ENCODE data around the gene CD164. TPM values are rescaled to one million over a fixed set of nuclear protein-coding genes. Genes with fewer than 3 reads are reported as not detected.
A peak's percentile ranks its signal among the peaks of the same experiment; 100 is the strongest.
"Not testable (repeated sequence)": the region's sequence is repeated elsewhere in the genome, so short reads cannot be mapped to it uniquely, and the experiment has no call there.

CD164 gene
- total and polyA plus RNA-seq, 4 donors = 81.0 to 364 (median 150) TPM

- H3K27ac ChIP-seq (ENCODE audit: low read depth, low read length) = no peak overlapping the region
- no peaks in the 10 kb centered on the region for H3K4me1 ChIP-seq (ENCODE audit: control insufficient read depth, insufficient read depth, low read length)
- H3K9me3 ChIP-seq (ENCODE audit: control insufficient read depth, insufficient read depth, low read length) = no peaks in the 10 kb centered on the region
- H3K27me3 ChIP-seq (ENCODE audit: control insufficient read depth, insufficient read depth, low read length) = no peaks in the 10 kb centered on the region
- H3K4me3 ChIP-seq (ENCODE audit: low read depth, low read length) = no peak overlapping the region
- no CpG with 5 or more reads among the region's 3 CpGs for WGBS (ENCODE audit: insufficient coverage)
- no peaks in the 10 kb centered on the region for H3K36me3 ChIP-seq (ENCODE audit: control insufficient read depth, insufficient read depth, low read length)
- DNase-seq (ENCODE audit: low read depth in 4 of 6, low spot score in 6 of 6) = peak in 1 of 6 donors; percentile 26
Observed at GRCh38 chr6:109336221-109336961, 45.9 kb downstream of the CD164 start.

- not testable (repeated sequence) for H3K27ac ChIP-seq (ENCODE audit: low read depth, low read length); DNase-seq (ENCODE audit: low read depth in 4 of 6, low spot score in 6 of 6); H3K4me1 ChIP-seq (ENCODE audit: control insufficient read depth, insufficient read depth, low read length); H3K9me3 ChIP-seq (ENCODE audit: control insufficient read depth, insufficient read depth, low read length); H3K36me3 ChIP-seq (ENCODE audit: control insufficient read depth, insufficient read depth, low read length); H3K4me3 ChIP-seq (ENCODE audit: low read depth, low read length); H3K27me3 ChIP-seq (ENCODE audit: control insufficient read depth, insufficient read depth, low read length)
- WGBS (ENCODE audit: insufficient coverage) = no CpG with 5 or more reads among the region's 1 CpG
Observed at GRCh38 chr6:109333870-109334269, 48.4 kb downstream of the CD164 start.

- no peaks in the 10 kb centered on the region for H3K27me3 ChIP-seq (ENCODE audit: control insufficient read depth, insufficient read depth, low read length)
- H3K36me3 ChIP-seq (ENCODE audit: control insufficient read depth, insufficient read depth, low read length) = no peaks in the 10 kb centered on the region
- H3K4me1 ChIP-seq (ENCODE audit: control insufficient read depth, insufficient read depth, low read length) = no peaks in the 10 kb centered on the region
- H3K9me3 ChIP-seq (ENCODE audit: control insufficient read depth, insufficient read depth, low read length) = no peaks in the 10 kb centered on the region
- H3K4me3 ChIP-seq (ENCODE audit: low read depth, low read length) = no peak overlapping the region
- 70% methylated on average over 1 of the region's 2 CpGs for WGBS (ENCODE audit: insufficient coverage)
- no peak overlapping the region for H3K27ac ChIP-seq (ENCODE audit: low read depth, low read length)
- no peak for DNase-seq (ENCODE audit: low read depth in 4 of 6, low spot score in 6 of 6)
Observed at GRCh38 chr6:109332748-109333147, 49.5 kb downstream of the CD164 start.

- Histone ChIP-seq H3K27ac (ENCODE audit: low read depth, low read length) (no peak overlapping the region), H3K9me3 (ENCODE audit: control insufficient read depth, insufficient read depth, low read length) (no peaks in the 10 kb centered on the region), H3K36me3 (ENCODE audit: control insufficient read depth, insufficient read depth, low read length) (no peaks in the 10 kb centered on the region), H3K4me3 (ENCODE audit: low read depth, low read length) (no peak overlapping the region), H3K27me3 (ENCODE audit: control insufficient read depth, insufficient read depth, low read length) (no peaks in the 10 kb centered on the region), H3K4me1 (ENCODE audit: control insufficient read depth, insufficient read depth, low read length) (no peaks in the 10 kb centered on the region)
- DNase-seq (ENCODE audit: low read depth in 4 of 6, low spot score in 6 of 6) = no peak
Observed at GRCh38 chr6:109331081-109331480, 51.2 kb downstream of the CD164 start.

- Histone ChIP-seq H3K4me1 (ENCODE audit: control insufficient read depth, insufficient read depth, low read length) (no peaks in the 10 kb centered on the region), H3K4me3 (ENCODE audit: low read depth, low read length) (no peak overlapping the region), H3K27ac (ENCODE audit: low read depth, low read length) (no peak overlapping the region), H3K9me3 (ENCODE audit: control insufficient read depth, insufficient read depth, low read length) (no peaks in the 10 kb centered on the region), H3K36me3 (ENCODE audit: control insufficient read depth, insufficient read depth, low read length) (no peaks in the 10 kb centered on the region), H3K27me3 (ENCODE audit: control insufficient read depth, insufficient read depth, low read length) (no peaks in the 10 kb centered on the region)
- DNase-seq (ENCODE audit: low read depth in 4 of 6, low spot score in 6 of 6) = no peak
- 88% methylated on average over 1 of the region's 2 CpGs for WGBS (ENCODE audit: insufficient coverage)
Observed at GRCh38 chr6:109330263-109330662, 52.0 kb downstream of the CD164 start.

- no peak for DNase-seq (ENCODE audit: low read depth in 4 of 6, low spot score in 6 of 6)
- H3K27ac ChIP-seq (ENCODE audit: low read depth, low read length) = no peak overlapping the region
- no peaks in the 10 kb centered on the region for H3K9me3 ChIP-seq (ENCODE audit: control insufficient read depth, insufficient read depth, low read length)
- WGBS (ENCODE audit: insufficient coverage) = 53% methylated on average over 3 of the region's 4 CpGs
- no peaks in the 10 kb centered on the region for H3K36me3 ChIP-seq (ENCODE audit: control insufficient read depth, insufficient read depth, low read length)
- no peak overlapping the region for H3K4me3 ChIP-seq (ENCODE audit: low read depth, low read length)
- H3K27me3 ChIP-seq (ENCODE audit: control insufficient read depth, insufficient read depth, low read length) = no peaks in the 10 kb centered on the region
- H3K4me1 ChIP-seq (ENCODE audit: control insufficient read depth, insufficient read depth, low read length) = no peaks in the 10 kb centered on the region
Observed at GRCh38 chr6:109328629-109329028, 53.6 kb downstream of the CD164 start.

- Histone ChIP-seq H3K4me3 (ENCODE audit: low read depth, low read length) (no peak overlapping the region), H3K36me3 (ENCODE audit: control insufficient read depth, insufficient read depth, low read length) (no peaks in the 10 kb centered on the region), H3K27ac (ENCODE audit: low read depth, low read length) (no peak overlapping the region), H3K27me3 (ENCODE audit: control insufficient read depth, insufficient read depth, low read length) (no peaks in the 10 kb centered on the region), H3K9me3 (ENCODE audit: control insufficient read depth, insufficient read depth, low read length) (no peaks in the 10 kb centered on the region), H3K4me1 (ENCODE audit: control insufficient read depth, insufficient read depth, low read length) (no peaks in the 10 kb centered on the region)
- WGBS (ENCODE audit: insufficient coverage) = 100% methylated on average over 1 of the region's 1 CpG
- no peak for DNase-seq (ENCODE audit: low read depth in 4 of 6, low spot score in 6 of 6)
Observed at GRCh38 chr6:109327959-109328358, 54.3 kb downstream of the CD164 start.

GRCh38 chr6:109327491-109327890 lies 54.8 kb downstream of the CD164 start:
- Histone ChIP-seq H3K4me3 (ENCODE audit: low read depth, low read length) (no peak overlapping the region), H3K27ac (ENCODE audit: low read depth, low read length) (no peak overlapping the region), H3K27me3 (ENCODE audit: control insufficient read depth, insufficient read depth, low read length) (no peaks in the 10 kb centered on the region), H3K36me3 (ENCODE audit: control insufficient read depth, insufficient read depth, low read length) (no peaks in the 10 kb centered on the region), H3K9me3 (ENCODE audit: control insufficient read depth, insufficient read depth, low read length) (no peaks in the 10 kb centered on the region), H3K4me1 (ENCODE audit: control insufficient read depth, insufficient read depth, low read length) (no peaks in the 10 kb centered on the region)
- DNase-seq (ENCODE audit: low read depth in 4 of 6, low spot score in 6 of 6) = no peak
- WGBS (ENCODE audit: insufficient coverage) = 100% methylated on average over 2 of the region's 4 CpGs

GRCh38 chr6:109326351-109326750 lies 55.9 kb downstream of the CD164 start:
- WGBS (ENCODE audit: insufficient coverage) = 82% methylated on average over 3 of the region's 7 CpGs

GRCh38 chr6:109325400-109325801 lies 56.9 kb downstream of the CD164 start:
- no peak overlapping the region for H3K27ac ChIP-seq (ENCODE audit: low read depth, low read length)
- H3K9me3 ChIP-seq (ENCODE audit: control insufficient read depth, insufficient read depth, low read length) = no peaks in the 10 kb centered on the region
- 72% methylated on average over 8 of the region's 8 CpGs for WGBS (ENCODE audit: insufficient coverage)
- H3K4me3 ChIP-seq (ENCODE audit: low read depth, low read length) = no peak overlapping the region
- H3K36me3 ChIP-seq (ENCODE audit: control insufficient read depth, insufficient read depth, low read length) = no peaks in the 10 kb centered on the region
- no peaks in the 10 kb centered on the region for H3K4me1 ChIP-seq (ENCODE audit: control insufficient read depth, insufficient read depth, low read length)
- no peaks in the 10 kb centered on the region for H3K27me3 ChIP-seq (ENCODE audit: control insufficient read depth, insufficient read depth, low read length)
- DNase-seq (ENCODE audit: low read depth in 4 of 6, low spot score in 6 of 6) = no peak

More at GRCh38 chr6:109326351-109326750, 55.9 kb downstream of the CD164 start:
- H3K27ac ChIP-seq (ENCODE audit: low read depth, low read length) = no peak overlapping the region
- no peaks in the 10 kb centered on the region for H3K36me3 ChIP-seq (ENCODE audit: control insufficient read depth, insufficient read depth, low read length)
- H3K9me3 ChIP-seq (ENCODE audit: control insufficient read depth, insufficient read depth, low read length) = no peaks in the 10 kb centered on the region
- no peak overlapping the region for H3K4me3 ChIP-seq (ENCODE audit: low read depth, low read length)
- H3K4me1 ChIP-seq (ENCODE audit: control insufficient read depth, insufficient read depth, low read length) = no peaks in the 10 kb centered on the region
- no peak for DNase-seq (ENCODE audit: low read depth in 4 of 6, low spot score in 6 of 6)
- H3K27me3 ChIP-seq (ENCODE audit: control insufficient read depth, insufficient read depth, low read length) = no peaks in the 10 kb centered on the region
